HEK293T (cell line): ENCODE results near the gene RETREG3.

Source experiments
- SP1 ChIP-seq: fragments of 450-650 bp; IDR thresholded peaks from 2 replicates; pipeline ENCODE4 v1.6.1; 2017
- TARDBP ChIP-seq: fragments of 450-650 bp; IDR thresholded peaks from 2 replicates; pipeline ENCODE4 v1.6.1; 2016

GRCh38 chr17:42639525-42640113, 30.4 kb upstream of the RETREG3 start:
- TF ChIP-seq SP1 (no peak), TARDBP (no peak)
